ENCODE results near the gene IL13RA2.

- TF ChIP-seq YY1 (IDR thresholded peaks at IDR 0.05): no peak
- no peak for TF ChIP-seq JUND (IDR thresholded peaks at IDR 0.05)
- TF ChIP-seq MAX (IDR thresholded peaks at IDR 0.05): no peak
- no peak for TF ChIP-seq CTCF (IDR thresholded peaks at IDR 0.05; ENCODE audit: low read depth, low read length, missing input control)
- TF ChIP-seq REST (IDR thresholded peaks at IDR 0.05): no peak
- no peak for TF ChIP-seq FOXA1 (IDR thresholded peaks at IDR 0.05)
Measured at GRCh38 chrX:115047715-115048114, 30.3 kb upstream of the IL13RA2 start.
